ENCODE results near the gene FOXO6.

The FOXO6 gene

DNA sequence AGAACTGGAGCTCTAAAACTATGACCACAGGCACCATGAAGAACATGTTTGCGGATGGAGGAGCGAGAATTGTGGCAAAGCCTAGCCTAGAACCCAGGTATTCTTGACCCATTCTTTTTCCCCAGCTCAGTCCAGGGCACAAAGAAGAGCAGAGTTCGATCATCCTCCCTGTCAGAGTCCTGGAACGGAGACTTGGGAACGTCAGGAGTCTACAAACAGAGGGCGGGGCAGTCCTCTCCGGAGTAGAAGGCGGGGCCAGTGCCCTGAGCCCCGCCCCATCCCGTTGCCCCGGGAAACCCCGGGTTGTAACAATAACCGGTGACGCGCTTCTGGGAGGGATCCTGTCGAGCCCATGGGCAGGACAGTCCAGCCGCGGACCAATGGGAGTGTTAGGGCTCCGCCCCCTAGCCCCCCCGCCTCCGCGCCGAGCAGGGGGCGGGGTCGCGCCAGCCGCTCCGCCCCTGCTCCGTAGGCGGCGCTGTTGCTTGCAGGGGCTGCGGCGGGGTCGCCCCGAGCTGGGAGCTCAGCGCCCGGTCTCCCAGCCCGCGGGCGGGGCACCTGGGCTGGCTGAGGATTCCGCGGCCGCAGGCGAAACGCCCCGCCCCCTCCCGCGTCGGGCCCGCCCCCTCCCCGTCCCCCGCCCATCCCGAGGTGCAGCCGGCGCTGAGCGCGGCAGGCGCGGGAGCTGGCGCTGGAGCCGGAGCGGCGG lies at the start of gene FOXO6:
TSS of gene FOXO6 (plus strand) at position 649 of the 709 bp plus-strand sequence.
- TF ChIP-seq GATA3 (IDR thresholded peaks at IDR 0.05; ENCODE audit: low read depth, low read length) (no peak), GATA2 (IDR thresholded peaks at IDR 0.05; ENCODE audit: low read depth, low read length) (no peak)

DNA sequence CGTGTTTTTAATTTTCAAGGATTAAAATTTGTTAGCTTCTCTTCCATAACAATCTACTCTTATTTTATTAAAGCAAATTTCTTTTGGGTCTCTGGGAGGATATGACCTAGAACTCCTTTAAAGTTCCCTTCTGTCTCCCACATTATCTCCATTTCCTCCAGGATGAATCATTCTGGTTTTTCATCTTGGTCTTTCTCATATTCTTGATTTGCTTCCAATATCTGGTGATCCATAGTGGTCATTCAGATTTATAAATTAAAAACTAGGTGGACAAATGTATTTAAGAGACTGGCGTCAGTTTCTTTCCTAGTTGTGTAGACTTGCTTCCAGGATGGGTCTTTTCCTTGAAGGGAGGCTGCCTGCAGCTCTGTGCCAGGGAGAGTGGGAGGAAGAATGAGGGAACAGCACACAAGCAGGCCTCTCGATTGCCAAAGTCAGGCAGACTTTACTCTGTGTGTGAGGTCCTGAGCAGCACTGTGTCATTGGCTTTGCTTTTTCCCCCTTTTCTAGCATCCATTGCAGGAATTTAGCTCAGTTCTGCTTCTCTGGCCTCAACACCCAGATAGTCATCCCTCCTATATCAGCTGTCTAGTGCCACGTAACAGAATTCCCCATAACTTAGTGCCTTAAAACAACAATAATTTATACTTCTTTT lies 48.1 kb upstream of the FOXO6 start:
- no peak for TF ChIP-seq GATA2 (IDR thresholded peaks at IDR 0.05; ENCODE audit: low read depth, low read length)
- no peak for TF ChIP-seq GATA3 (IDR thresholded peaks at IDR 0.05; ENCODE audit: low read depth, low read length)

DNA sequence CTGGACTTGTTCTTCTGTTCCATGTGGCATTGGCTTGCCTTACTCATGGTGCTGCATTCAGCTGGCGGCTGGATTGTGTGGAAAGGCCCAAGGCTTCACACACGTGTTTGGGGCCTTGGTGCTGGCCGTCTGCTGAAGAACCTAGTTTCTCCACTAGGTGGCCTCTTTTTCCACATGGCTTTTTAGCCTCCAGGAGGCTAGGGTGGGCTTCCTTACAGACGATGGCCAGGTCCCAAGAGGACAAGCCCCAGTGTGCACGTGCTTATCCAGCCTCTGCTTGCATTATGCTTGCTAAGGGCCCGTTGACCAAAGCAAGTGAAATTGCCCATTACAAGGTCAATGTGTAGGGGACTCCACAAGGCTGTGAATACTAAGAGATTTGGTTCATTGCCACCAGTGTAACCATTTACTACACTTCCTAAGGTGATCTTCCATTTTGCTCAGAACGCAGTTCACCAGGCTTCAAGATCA lies 47.5 kb upstream of the FOXO6 start:
- TF ChIP-seq GATA2 (IDR thresholded peaks at IDR 0.05; ENCODE audit: low read depth, low read length) (no peak), GATA3 (IDR thresholded peaks at IDR 0.05; ENCODE audit: low read depth, low read length) (no peak)

DNA sequence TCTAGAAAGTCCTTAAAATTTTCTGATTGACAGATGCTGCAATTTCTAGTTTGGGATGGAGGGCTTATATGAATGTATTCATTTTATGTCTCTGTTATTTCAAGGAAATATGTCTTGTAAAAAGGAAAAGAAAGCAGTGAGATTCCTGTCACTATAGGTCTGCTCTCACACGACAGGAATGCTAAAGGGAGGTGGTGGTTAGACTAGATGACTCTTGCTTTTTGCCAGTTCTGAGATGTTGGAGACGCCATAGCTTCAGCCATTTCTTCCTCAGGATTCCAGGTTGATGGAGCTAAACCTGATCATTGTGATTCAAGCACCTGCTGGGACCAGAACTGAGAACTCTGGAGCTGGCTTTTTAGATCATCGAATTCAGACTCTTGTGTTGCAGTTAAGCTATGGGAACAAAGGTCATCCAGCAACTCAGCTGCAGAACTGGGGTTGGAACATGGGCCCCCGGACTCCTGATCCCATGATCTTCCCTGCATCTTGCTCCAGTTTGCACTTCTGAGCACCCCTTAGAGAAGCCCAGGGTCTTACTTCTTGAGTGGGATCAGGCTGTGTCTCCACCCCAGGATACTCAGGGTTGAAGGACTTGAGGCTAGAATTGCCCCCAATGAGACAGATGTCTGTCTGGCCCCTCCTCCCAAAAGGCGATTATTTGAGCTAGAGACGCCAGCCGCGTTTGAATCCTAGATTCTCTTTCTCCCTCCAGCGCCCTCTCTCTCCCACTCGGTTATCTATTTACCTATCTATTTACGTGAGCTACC lies 46.7 kb upstream of the FOXO6 start:
- TF ChIP-seq GATA2 (IDR thresholded peaks at IDR 0.05; ENCODE audit: low read depth, low read length) (no peak), GATA3 (IDR thresholded peaks at IDR 0.05; ENCODE audit: low read depth, low read length) (no peak)

DNA sequence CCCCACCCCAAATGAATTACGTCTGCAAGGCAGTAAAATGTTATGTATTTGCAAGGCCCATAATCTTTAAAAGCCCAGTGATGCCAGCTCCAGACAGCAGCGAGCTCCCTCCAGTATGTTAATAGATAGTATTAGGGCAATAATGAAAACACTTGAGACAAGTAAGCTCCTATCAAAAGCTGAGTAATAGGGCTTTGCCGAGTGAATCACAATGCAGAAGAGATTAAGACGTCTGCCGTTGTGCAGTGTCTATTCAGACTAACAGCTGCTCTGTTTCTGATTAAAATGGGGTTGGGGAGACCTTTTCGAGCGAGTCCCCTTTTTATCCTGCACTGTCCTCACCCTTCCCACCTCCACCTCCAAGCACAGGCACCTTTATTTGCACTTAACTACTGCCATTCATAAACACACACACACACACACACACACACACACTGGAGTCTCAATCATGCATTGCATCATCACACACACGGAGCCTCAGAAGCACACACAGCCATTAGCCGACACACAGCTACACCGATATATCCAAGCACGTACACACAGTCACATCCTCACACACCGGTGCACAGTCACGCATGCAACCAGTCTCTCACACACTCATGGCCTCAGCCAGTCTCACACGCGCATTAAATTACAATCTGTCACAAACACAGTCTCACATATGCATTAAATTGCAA lies 46.0 kb upstream of the FOXO6 start:
- TF ChIP-seq GATA3 (IDR thresholded peaks at IDR 0.05; ENCODE audit: low read depth, low read length) (no peak), GATA2 (IDR thresholded peaks at IDR 0.05; ENCODE audit: low read depth, low read length) (no peak)

DNA sequence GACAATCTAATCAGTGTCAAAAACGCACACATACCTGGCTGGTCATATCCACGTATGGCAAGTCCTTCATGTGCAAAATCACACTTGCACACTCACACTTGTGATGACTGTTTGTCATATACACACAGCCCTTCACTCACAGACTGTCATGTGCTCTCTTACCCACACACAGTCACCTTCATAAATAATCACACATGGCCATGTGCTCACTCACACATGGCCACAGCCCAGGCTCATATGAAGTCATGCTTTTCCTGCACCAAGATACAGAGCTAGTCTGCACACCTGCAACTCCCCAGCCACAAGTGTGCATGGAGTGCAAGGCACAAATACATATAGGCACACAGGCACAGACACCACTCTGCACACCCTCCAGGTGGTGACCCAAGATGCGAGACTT lies 45.4 kb upstream of the FOXO6 start:
- TF ChIP-seq GATA3 (IDR thresholded peaks at IDR 0.05; ENCODE audit: low read depth, low read length) (no peak), GATA2 (IDR thresholded peaks at IDR 0.05; ENCODE audit: low read depth, low read length) (no peak)

DNA sequence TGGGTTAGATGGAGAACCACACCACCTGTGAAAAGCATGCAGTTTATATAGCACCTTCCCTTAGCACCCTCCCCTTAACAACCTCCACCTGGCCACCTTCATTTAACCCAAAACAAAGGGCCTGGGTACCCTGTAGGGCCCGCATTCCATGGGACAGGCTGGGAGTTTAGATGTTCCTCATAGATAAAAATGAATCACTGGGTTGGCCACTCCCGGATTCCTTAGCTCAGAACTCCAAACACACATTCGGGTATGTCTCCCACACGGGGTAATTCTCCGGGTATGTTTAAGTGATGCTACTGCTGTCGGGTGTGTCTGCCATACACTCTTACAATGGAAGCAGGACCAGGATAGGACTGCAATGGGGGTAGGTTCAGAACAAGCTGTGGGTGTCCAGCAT lies 43.9 kb upstream of the FOXO6 start:
- no peak for TF ChIP-seq GATA2 (IDR thresholded peaks at IDR 0.05; ENCODE audit: low read depth, low read length)
- TF ChIP-seq GATA3 (IDR thresholded peaks at IDR 0.05; ENCODE audit: low read depth, low read length): no peak

DNA sequence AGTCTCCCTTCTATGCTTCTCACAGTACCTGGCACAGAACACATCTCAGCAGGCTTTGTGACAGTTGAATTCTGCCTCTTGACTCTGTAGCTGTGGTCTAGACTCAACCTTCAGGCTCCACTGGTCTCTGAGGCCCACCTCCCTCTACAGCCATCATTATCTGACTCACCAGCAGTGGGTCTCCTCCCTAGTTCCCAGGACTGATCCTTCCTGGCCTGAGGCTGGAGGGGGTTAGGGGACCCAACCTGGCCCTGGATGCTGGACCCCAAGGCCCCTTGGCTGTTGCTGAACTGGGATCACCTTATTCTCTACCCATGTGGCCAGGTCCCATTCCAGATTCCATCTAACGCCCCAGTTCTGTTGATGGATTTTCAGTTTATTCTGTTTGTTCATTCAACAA lies 43.1 kb upstream of the FOXO6 start:
- no peak for TF ChIP-seq GATA3 (IDR thresholded peaks at IDR 0.05; ENCODE audit: low read depth, low read length)

DNA sequence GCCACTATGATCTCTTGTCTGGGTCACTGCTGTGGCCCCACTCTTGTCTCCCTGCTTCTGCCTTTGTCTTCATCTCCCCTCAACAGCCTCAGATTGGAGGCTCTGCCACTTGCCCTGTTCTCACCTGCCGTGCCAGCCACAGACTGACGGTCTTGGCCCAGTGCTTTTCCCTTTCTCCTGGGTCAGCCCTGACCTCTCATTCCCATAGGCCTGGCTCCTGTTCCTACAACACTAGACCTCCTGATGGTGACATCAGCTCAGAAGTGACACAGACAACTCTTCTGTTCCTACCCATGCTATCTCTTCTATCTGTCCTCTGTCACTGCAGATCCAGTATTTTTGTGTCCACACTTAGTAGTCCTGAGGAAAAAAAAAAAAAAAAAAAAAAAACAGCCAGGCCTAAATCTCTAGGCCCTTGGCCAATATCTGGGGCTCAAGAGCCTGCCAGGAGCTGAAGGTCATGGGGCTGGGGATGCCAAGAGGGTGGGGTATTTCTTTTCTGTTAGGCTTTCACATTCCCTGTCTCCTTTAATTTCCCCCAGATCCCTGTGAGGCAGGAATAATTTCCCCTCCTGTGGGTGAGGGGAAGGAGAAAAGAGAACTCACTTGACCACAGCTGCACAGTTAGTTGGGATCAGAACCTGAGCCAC lies 42.0 kb upstream of the FOXO6 start:
- TF ChIP-seq GATA2 (IDR thresholded peaks at IDR 0.05; ENCODE audit: low read depth, low read length): no peak

DNA sequence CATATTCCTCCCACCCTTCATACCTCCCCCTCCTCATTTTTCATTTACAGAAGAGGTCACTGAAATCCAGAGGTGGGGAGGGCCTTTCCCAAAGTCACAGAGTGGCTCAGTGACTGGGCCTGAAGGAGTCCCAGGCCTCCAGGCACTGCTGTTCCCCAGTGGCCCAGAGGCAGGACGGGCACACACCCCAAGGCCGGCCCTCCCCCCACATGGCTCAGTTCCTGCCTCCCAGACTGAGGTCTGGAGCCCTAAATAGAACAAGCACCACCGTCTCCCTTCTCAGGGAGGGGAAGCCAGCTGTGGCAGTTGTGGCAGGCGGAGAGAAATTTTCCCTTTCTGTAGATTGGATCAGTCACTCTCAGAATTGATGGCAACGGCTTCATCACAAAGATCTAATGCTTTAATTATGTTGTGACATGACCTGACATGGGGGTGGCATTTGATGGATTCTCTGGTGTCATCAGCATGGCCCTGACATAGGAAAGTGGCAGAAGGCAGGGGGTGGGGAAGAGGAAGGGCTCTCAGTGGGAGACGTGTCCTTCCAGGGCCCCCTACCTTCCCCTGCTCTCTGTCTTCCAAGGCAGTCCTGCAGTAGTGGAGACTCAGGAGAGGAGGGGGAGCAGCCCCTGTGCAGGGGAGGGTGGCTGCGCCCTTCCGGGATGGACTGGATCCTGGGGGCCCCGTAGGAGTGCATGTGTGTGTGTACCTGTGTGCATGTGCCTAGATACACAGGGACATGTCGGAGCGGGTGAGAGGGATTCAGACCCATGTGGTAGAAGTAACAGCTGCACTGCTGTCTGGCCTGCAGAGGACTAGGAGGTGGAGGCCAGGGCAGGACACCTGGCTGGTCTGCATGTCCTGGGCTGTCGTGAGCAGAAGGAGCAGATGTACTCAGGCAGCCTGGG lies 41.2 kb upstream of the FOXO6 start:
- TF ChIP-seq GATA3 (IDR thresholded peaks at IDR 0.05; ENCODE audit: low read depth, low read length): no peak
- TF ChIP-seq GATA2 (IDR thresholded peaks at IDR 0.05; ENCODE audit: low read depth, low read length): no peak

DNA sequence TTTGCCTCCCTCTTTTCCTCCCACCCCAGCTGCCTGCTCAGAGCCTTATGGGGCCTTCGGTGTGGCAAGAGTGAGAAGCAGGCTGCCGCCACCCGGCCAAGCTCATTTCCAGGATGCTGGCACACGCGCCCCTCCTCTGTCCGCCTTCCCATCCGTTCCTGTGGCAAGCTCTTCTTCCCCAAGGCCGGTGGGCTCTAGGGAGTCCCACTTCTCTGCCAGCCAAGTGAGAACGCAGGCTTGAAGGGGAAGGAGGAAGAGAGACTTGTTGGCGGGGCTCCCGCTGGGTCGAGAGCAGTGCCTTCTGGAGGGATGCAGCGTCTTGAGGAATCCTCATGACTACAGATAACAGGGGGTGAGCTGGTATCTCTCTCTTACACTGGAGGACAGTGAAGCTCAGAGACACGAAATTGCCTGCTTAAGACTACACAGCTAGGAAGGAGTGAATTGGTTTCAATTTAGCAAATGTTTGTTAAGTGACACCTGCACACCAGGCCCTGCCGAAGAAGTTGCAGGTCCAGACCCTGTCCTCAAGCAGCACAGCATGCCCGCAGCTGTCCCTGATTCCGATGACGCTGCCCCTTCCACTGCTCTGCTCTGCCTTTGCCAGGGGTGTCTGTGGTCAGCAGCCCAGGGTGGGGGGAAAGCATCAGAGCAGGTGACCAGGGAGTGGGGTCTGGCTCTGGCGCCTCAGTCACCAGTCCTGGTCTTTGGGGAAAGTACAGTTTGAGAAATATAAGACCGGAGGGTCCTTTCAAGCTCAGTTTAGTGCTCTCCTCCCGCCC lies 40.1 kb upstream of the FOXO6 start:
- TF ChIP-seq GATA2 (IDR thresholded peaks at IDR 0.05; ENCODE audit: low read depth, low read length): no peak
- TF ChIP-seq GATA3 (IDR thresholded peaks at IDR 0.05; ENCODE audit: low read depth, low read length): no peak

DNA sequence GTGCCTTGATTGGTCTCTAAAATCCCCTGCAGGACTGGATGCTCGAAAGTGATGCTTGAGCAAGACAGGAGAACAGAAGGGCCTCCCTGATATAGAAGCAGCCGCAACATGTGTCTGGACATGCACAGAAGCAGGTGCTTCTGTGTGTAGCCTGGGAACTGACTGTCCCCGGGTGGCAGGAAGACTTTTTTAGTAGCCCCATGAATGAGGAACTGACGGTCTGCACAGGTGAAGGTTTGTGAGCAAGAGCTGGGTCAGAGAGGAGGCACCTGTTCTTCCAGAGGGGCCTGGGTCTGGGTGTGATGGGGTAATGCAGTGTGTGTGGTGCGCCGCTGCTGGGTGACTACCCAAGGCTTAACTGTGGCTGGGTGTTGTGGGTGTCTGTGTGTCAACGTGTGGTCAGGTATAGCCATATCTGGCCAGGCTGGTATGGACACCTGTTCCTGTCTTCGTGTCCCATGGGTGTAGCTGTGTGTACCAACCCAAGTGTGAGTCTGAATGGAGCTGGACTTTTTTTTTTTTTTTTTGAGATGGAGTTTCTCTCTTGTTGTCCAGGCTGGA lies 39.1 kb upstream of the FOXO6 start:
- no peak for TF ChIP-seq GATA2 (IDR thresholded peaks at IDR 0.05; ENCODE audit: low read depth, low read length)

Data from SH-SY5Y (cell line).